Astrocyte (in vitro differentiated cells and primary cell): ENCODE results near the gene PEMT. TPM values are rescaled to one million over a fixed set of nuclear protein-coding genes. Genes with fewer than 3 reads are reported as not detected.

Experiments
- DNase-seq: peaks from one replicate; pipeline ENCODE4 v3.0.0-alpha.2; 2010; ENCODE audit warnings: low read depth
- FAIRE-seq: peaks from 2 replicates; lab custom pipeline; 2011; peaks lifted over from hg19 to GRCh38; lab: Jason Lieb, UNC
- H2AFZ ChIP-seq: 2 replicates; pipeline ENCODE4 v1.6.0; 2012; ENCODE audit warnings: low read depth, low read length, inconsistent platforms
- H3K27ac ChIP-seq: 2 replicates; pipeline ENCODE4 v1.5.1; 2011; ENCODE audit warnings: low read depth, low read length, inconsistent platforms
- H3K27me3 ChIP-seq: 2 replicates; pipeline ENCODE4 v1.6.0; 2011; ENCODE audit warnings: low read length, inconsistent platforms; ENCODE audit not compliant: insufficient read depth
- H3K36me3 ChIP-seq: 2 replicates; pipeline ENCODE4 v1.5.1; 2011; ENCODE audit warnings: low read length, inconsistent platforms; ENCODE audit not compliant: insufficient read depth
- H3K4me1 ChIP-seq: 2 replicates; pipeline ENCODE4 v1.5.1; 2011; ENCODE audit warnings: low read length, inconsistent platforms; ENCODE audit not compliant: insufficient read depth
- H3K4me2 ChIP-seq: 2 replicates; pipeline ENCODE4 v1.6.0; 2012; ENCODE audit warnings: low read length, inconsistent platforms
- H3K4me3 ChIP-seq: 2 replicates; pipeline ENCODE4 v1.5.1; 2011; ENCODE audit warnings: low read depth, mild to moderate bottlenecking, low read length, inconsistent platforms; ENCODE audit not compliant: insufficient read depth
- H3K79me2 ChIP-seq: 2 replicates; pipeline ENCODE4 v1.6.0; 2012; ENCODE audit warnings: mild to moderate bottlenecking, low read length, inconsistent platforms; ENCODE audit not compliant: insufficient read depth
- H3K9ac ChIP-seq: 2 replicates; pipeline ENCODE4 v1.6.0; 2012; ENCODE audit warnings: mild to moderate bottlenecking, low read length, inconsistent platforms
- H3K9me3 ChIP-seq: 2 replicates; pipeline ENCODE4 v1.5.1; 2012; ENCODE audit warnings: low read depth, mild to moderate bottlenecking, low read length, inconsistent platforms; ENCODE audit not compliant: insufficient read depth
- H4K20me1 ChIP-seq: 2 replicates; pipeline ENCODE4 v1.6.0; 2012; ENCODE audit warnings: low read length, inconsistent platforms; ENCODE audit not compliant: insufficient read depth
- H3K27ac Mint-ChIP-seq: one replicate; pipeline ENCODE4 v1.8.0; 2021; ENCODE audit warnings: mild to moderate bottlenecking, mixed read lengths; ENCODE audit not compliant: unreplicated experiment
- H3K27me3 Mint-ChIP-seq: one replicate; pipeline ENCODE4 v1.8.0; 2021; ENCODE audit warnings: low read depth, mixed read lengths; ENCODE audit not compliant: unreplicated experiment
- H3K36me3 Mint-ChIP-seq: one replicate; pipeline ENCODE4 v1.8.0; 2021; ENCODE audit warnings: low read depth, mixed read lengths; ENCODE audit not compliant: unreplicated experiment
- H3K4me1 Mint-ChIP-seq: one replicate; pipeline ENCODE4 v1.8.0; 2021; ENCODE audit warnings: low read depth, mixed read lengths; ENCODE audit not compliant: unreplicated experiment
- H3K4me3 Mint-ChIP-seq: one replicate; pipeline ENCODE4 v1.8.0; 2021; ENCODE audit warnings: mild to moderate bottlenecking, moderate library complexity, mixed read lengths; ENCODE audit not compliant: unreplicated experiment
- H3K9me3 Mint-ChIP-seq: one replicate; pipeline ENCODE4 v1.8.0; 2021; ENCODE audit warnings: mild to moderate bottlenecking, mixed read lengths; ENCODE audit not compliant: unreplicated experiment
- EZH2 ChIP-seq: IDR thresholded peaks from 2 replicates; pipeline ENCODE4 v1.6.1; 2012; ENCODE audit warnings: mild to moderate bottlenecking, low read length, inconsistent platforms; ENCODE audit not compliant: insufficient read depth
- total RNA-seq: library from RNA; stranded (reverse); gene quantifications from 2 replicates; pipeline ENCODE4 v1.2.1, GENCODE V29; 2021
- TF ChIP-seq, protein P1 (sequence below): IDR thresholded peaks from 2 replicates; pipeline ENCODE4 v1.5.1; 2011; ENCODE audit warnings: low read depth, mild to moderate bottlenecking, inconsistent platforms, low read length, moderate library complexity; ENCODE audit not compliant: insufficient read depth

The PEMT gene
- total RNA-seq, 1 donor from 2014 or later, result 19.5 TPM

DNA sequence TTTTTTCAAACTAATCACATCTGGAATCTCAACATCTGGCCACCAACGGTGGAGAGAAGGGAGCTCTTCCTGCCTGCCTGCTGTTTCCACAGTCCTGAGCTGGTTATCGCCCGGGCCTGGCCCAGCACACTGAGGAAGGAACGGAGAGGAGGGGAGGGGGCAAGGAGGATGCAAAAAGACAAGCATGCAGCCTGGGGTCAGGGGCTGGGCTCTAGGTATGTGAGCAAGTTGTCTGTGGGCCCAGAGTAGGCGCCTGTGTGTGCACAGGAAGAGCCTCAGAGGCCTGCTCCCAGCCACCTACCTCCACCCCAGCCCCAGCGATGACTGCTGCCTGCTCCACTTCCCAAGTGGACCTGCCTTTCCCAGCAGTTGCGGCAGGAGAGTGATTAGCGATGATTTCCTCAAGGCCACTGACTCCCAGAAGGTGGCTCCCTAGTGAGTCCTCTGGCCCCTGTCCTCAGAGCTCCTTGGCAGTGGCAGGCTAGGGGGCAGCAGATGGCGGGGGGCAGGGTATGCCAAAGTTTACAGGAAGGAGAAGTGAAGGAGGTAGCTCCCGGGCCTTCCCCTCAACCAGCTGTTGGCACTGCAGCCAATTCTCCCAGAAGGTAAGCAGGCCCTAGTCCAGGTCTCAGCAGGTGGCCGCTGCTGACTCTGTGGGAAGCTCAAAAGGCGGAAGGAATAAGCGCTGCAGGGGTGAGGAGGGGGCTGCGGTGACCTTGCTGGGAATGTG lies 68.3 kb downstream of the PEMT start:
- H3K79me2 ChIP-seq, result no peaks in the 10 kb centered on the region
- H3K4me2 ChIP-seq, result peak overlapping the region; percentile 19
- Mint-ChIP-seq H3K4me1 (no peaks in the 10 kb centered on the region), H3K27me3 (peaks cover 26% of the 10 kb centered on the region), H3K27ac (no peak overlapping the region), H3K4me3 (no peak overlapping the region), H3K9me3 (no peaks in the 10 kb centered on the region), H3K36me3 (peaks cover 3% of the 10 kb centered on the region)
- no peaks in the 10 kb centered on the region for H3K9me3 ChIP-seq
- no peaks in the 10 kb centered on the region for H3K27me3 ChIP-seq
- DNase-seq, result no peak
- H4K20me1 ChIP-seq, result peaks cover 37% of the 10 kb centered on the region
- no peak for TF ChIP-seq EZH2
- TF ChIP-seq, protein P1, sequence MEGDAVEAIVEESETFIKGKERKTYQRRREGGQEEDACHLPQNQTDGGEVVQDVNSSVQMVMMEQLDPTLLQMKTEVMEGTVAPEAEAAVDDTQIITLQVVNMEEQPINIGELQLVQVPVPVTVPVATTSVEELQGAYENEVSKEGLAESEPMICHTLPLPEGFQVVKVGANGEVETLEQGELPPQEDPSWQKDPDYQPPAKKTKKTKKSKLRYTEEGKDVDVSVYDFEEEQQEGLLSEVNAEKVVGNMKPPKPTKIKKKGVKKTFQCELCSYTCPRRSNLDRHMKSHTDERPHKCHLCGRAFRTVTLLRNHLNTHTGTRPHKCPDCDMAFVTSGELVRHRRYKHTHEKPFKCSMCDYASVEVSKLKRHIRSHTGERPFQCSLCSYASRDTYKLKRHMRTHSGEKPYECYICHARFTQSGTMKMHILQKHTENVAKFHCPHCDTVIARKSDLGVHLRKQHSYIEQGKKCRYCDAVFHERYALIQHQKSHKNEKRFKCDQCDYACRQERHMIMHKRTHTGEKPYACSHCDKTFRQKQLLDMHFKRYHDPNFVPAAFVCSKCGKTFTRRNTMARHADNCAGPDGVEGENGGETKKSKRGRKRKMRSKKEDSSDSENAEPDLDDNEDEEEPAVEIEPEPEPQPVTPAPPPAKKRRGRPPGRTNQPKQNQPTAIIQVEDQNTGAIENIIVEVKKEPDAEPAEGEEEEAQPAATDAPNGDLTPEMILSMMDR, result no peak
- no peak overlapping the region for H3K4me3 ChIP-seq
- no peak for FAIRE-seq
- H3K9ac ChIP-seq, result no peak overlapping the region
- H2AFZ ChIP-seq, result no peak overlapping the region
- no peak overlapping the region for H3K27ac ChIP-seq
- no peaks in the 10 kb centered on the region for H3K4me1 ChIP-seq
- no peaks in the 10 kb centered on the region for H3K36me3 ChIP-seq

DNA sequence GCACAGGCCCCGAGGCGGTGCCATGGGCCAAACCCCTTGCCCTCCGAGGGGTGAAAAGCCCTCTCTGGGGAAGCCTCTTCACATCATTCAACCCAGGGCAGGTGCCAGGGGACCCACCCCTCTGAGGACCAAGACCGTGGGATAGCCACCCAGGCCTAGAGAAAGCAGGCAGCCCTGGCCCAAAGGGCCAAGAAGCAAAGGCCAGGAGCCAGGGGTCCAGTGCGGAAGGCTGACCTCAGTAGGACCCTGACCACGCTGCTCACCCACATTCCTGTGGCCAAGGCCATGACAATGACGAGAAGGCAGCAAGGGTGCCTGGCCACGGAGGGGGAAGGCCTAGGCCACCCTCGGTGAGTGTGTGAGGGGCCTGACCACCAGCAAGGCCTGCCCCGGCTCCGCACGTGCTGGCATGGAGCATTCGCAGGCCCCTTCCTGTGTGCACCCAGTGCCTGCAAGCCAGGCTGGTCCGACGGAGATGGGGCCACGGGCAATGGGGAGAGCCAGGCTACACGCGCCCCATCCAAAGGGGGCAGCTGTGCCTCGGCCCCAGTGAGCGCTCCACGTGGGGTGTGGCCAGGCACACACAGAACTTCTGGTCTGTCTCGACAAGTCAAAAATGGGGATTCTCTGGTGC lies 70.8 kb downstream of the PEMT start:
- Histone ChIP-seq H3K27ac (no peak overlapping the region), H4K20me1 (peaks cover 39% of the 10 kb centered on the region), H3K79me2 (no peaks in the 10 kb centered on the region), H3K4me2 (no peak overlapping the region), H3K9ac (no peak overlapping the region), H3K4me3 (no peak overlapping the region), H3K9me3 (no peaks in the 10 kb centered on the region), H3K27me3 (no peaks in the 10 kb centered on the region), H3K36me3 (no peaks in the 10 kb centered on the region), H2AFZ (no peak overlapping the region), H3K4me1 (peaks cover 10% of the 10 kb centered on the region)
- H3K36me3 Mint-ChIP-seq, result peaks cover 2% of the 10 kb centered on the region
- peaks cover 22% of the 10 kb centered on the region for H3K27me3 Mint-ChIP-seq
- peaks cover 7% of the 10 kb centered on the region for H3K4me1 Mint-ChIP-seq
- no peak for FAIRE-seq
- TF ChIP-seq, protein P1, result no peak
- no peak for TF ChIP-seq EZH2
- no peak for DNase-seq
- H3K27ac Mint-ChIP-seq, result no peak overlapping the region
- no peak overlapping the region for H3K4me3 Mint-ChIP-seq
- H3K9me3 Mint-ChIP-seq, result no peaks in the 10 kb centered on the region

DNA sequence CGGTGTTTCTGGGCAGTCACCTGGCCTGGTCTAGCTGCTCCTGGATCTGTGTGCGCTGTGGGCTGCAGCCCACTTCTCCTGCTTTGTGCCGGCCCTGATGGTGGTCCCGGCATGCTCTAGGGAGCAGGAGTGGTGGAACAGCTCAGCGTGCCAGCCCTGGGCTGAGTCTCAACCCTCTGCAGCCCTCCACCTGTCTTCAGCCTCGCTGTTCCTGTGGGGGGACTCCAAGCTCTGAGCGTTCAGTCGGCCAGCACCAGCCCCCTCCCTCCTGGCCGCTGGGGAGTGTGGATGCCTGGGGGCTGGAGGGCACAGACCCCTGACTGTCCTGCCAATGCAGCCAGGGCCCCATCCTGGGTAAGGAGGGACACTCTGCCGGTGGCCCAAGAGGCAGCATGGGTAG lies 71.6 kb downstream of the PEMT start:
- FAIRE-seq, result no peak
- Histone ChIP-seq H3K27ac (no peak overlapping the region), H3K79me2 (no peaks in the 10 kb centered on the region), H3K4me1 (peaks cover 18% of the 10 kb centered on the region), H3K4me3 (no peak overlapping the region), H3K9ac (no peak overlapping the region), H3K4me2 (no peak overlapping the region), H3K36me3 (no peaks in the 10 kb centered on the region), H4K20me1 (peaks cover 46% of the 10 kb centered on the region), H2AFZ (no peak overlapping the region), H3K9me3 (no peaks in the 10 kb centered on the region), H3K27me3 (no peaks in the 10 kb centered on the region)
- no peak for TF ChIP-seq EZH2
- TF ChIP-seq, protein P1, result no peak
- H3K27ac Mint-ChIP-seq, result no peak overlapping the region
- DNase-seq, result no peak
- H3K36me3 Mint-ChIP-seq, result peaks cover 3% of the 10 kb centered on the region
- H3K4me3 Mint-ChIP-seq, result no peak overlapping the region
- peaks cover 13% of the 10 kb centered on the region for H3K4me1 Mint-ChIP-seq
- H3K9me3 Mint-ChIP-seq, result no peaks in the 10 kb centered on the region
- H3K27me3 Mint-ChIP-seq, result peaks cover 21% of the 10 kb centered on the region
